ENCODE measurements around the gene KIF12. TPM values are rescaled to one million over a fixed set of nuclear protein-coding genes. Genes with fewer than 3 reads are reported as not detected.

The KIF12 gene
- total RNA-seq, 1 donor from 2014 or later = not detected

- DNase-seq (ENCODE audit: low read depth) = no peak
- Histone ChIP-seq H3K4me3 (ENCODE audit: low read depth, low read length) (no peak overlapping the region), H3K36me3 (ENCODE audit: control insufficient read depth, insufficient read depth, low read length) (no peaks in the 10 kb centered on the region), H3K27me3 (ENCODE audit: control insufficient read depth, insufficient read depth, low read length) (peaks cover 7% of the 10 kb centered on the region)
- TF ChIP-seq, protein P1, sequence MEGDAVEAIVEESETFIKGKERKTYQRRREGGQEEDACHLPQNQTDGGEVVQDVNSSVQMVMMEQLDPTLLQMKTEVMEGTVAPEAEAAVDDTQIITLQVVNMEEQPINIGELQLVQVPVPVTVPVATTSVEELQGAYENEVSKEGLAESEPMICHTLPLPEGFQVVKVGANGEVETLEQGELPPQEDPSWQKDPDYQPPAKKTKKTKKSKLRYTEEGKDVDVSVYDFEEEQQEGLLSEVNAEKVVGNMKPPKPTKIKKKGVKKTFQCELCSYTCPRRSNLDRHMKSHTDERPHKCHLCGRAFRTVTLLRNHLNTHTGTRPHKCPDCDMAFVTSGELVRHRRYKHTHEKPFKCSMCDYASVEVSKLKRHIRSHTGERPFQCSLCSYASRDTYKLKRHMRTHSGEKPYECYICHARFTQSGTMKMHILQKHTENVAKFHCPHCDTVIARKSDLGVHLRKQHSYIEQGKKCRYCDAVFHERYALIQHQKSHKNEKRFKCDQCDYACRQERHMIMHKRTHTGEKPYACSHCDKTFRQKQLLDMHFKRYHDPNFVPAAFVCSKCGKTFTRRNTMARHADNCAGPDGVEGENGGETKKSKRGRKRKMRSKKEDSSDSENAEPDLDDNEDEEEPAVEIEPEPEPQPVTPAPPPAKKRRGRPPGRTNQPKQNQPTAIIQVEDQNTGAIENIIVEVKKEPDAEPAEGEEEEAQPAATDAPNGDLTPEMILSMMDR (IDR thresholded peaks at IDR 0.05; ENCODE audit: insufficient read depth, low read length, severe bottlenecking) = no peak
- no peak for FAIRE-seq
These were observed 13.2 kb upstream of the KIF12 start for GRCh38 chr9:114112325-114112724.

GRCh38 chr9:114110180-114110579, 11.1 kb upstream of the KIF12 start:
- DNase-seq (ENCODE audit: low read depth) (peak; percentile 73), FAIRE-seq (no peak)
- H3K4me3 ChIP-seq (ENCODE audit: low read depth, low read length) = no peak overlapping the region
- H3K27me3 ChIP-seq (ENCODE audit: control insufficient read depth, insufficient read depth, low read length) = peaks cover 4% of the 10 kb centered on the region
- TF ChIP-seq, protein P1 (IDR thresholded peaks at IDR 0.05; ENCODE audit: insufficient read depth, low read length, severe bottlenecking) = no peak
- H3K36me3 ChIP-seq (ENCODE audit: control insufficient read depth, insufficient read depth, low read length) = no peaks in the 10 kb centered on the region

DNA sequence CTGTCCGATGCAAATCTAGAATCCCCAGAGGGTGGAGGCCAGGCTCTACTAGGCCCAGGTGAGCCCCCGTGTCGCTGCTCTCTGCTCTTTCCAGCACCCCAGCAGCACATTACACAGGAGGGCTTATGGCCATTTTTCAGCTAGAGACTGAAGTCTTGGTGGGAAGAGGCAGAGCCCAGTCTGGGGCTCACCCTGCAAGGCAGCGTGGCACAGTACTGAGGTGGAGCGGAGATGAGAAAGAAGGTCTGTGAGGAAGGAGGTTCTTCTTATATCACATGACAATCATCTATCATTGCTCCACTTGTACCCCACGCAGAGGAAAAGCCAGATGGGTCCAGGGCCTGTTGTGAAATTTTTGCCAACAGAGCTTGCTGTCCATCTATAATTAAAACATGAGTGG, 10.0 kb upstream of the KIF12 start:
- TF ChIP-seq, protein P1 (IDR thresholded peaks at IDR 0.05; ENCODE audit: insufficient read depth, low read length, severe bottlenecking) = no peak
- H3K27me3 ChIP-seq (ENCODE audit: control insufficient read depth, insufficient read depth, low read length) = peaks cover 4% of the 10 kb centered on the region
- H3K4me3 ChIP-seq (ENCODE audit: low read depth, low read length) = no peak overlapping the region
- no peaks in the 10 kb centered on the region for H3K36me3 ChIP-seq (ENCODE audit: control insufficient read depth, insufficient read depth, low read length)
- DNase-seq (ENCODE audit: low read depth) = no peak
- FAIRE-seq = no peak

DNA sequence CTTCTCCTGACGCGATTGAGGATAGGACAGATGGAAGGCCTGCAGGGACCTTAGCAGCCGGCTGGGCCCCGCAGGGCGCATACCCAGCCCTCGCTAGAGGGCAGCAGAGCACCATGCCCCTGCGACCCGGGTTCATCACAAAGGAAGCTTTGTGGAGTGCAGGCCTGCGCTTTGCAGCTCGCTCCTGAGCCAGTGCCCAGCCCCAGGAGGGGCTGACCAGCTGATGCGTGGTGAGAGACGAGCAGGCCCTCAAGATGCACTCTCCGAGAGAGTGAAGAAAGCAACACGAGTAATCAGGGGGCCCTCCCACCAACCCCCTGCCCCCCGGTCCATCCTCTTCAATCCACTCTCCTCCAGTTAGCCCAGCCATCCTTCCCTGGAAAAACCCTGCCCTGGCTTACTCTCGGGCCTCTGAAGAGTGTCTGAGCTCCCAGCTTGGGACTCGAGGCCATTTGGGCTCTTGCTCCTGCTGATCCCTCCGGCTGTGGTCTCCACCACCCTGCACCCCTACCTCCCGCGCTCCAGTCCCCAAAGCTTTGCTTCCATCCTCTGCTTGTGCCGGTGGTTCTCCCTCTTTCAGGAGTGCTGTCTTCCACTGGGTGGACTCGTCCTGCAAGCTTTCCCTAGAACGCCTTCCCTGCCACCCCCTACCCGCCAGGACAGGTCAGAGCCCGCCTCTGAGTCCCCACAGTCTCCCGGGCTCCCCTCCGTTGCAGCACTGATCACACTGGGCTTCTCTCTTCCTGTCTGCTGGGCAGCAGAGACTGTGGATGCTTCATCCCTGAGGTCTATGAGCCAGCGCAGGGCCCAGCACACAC, 9.1 kb upstream of the KIF12 start:
- H3K36me3 ChIP-seq (ENCODE audit: control insufficient read depth, insufficient read depth, low read length) = no peaks in the 10 kb centered on the region
- H3K27me3 ChIP-seq (ENCODE audit: control insufficient read depth, insufficient read depth, low read length) = peaks cover 2% of the 10 kb centered on the region
- no peak overlapping the region for H3K4me3 ChIP-seq (ENCODE audit: low read depth, low read length)
- TF ChIP-seq, protein P1 (IDR thresholded peaks at IDR 0.05; ENCODE audit: insufficient read depth, low read length, severe bottlenecking) = peak; percentile 100
- no peak for FAIRE-seq
- peak; percentile 60 for DNase-seq (ENCODE audit: low read depth)

DNA sequence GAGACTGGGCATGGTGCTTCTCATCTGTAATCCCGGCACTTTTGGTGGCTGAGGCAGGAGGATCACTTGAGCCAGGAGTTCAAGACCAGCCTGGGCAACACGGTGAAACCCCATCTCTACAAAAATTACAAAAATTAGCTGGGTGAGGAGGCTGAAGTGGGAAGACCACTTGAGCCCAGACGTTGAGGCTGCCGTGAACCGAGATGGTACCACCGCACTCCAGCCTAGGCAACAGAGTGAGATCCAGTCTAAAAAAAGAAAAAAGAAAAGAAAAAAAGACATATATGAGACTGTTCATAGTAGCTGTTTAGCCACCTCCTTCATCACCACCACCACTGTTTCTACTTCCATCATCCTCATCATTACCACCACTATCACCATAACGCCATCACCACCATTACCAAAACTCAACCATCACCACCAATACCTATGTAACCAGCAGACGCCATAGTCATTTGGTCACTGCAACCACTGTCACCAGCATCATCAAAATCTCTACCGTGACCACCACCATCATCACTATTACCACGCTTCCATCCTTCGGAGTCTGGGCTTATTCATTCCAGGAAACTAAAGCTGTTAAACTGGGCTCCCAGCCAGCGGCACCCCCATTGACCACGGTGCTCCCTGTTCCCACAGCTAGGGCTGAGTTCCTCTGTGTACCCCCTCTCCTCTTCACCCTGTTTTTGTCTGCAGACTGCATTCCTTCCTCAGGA, 8.4 kb upstream of the KIF12 start:
- Histone ChIP-seq H3K4me3 (ENCODE audit: low read depth, low read length) (no peak overlapping the region), H3K36me3 (ENCODE audit: control insufficient read depth, insufficient read depth, low read length) (no peaks in the 10 kb centered on the region), H3K27me3 (ENCODE audit: control insufficient read depth, insufficient read depth, low read length) (no peaks in the 10 kb centered on the region)
- TF ChIP-seq, protein P1 (IDR thresholded peaks at IDR 0.05; ENCODE audit: insufficient read depth, low read length, severe bottlenecking) = no peak
- FAIRE-seq (no peak), DNase-seq (ENCODE audit: low read depth) (no peak)

Data from bronchial epithelial cell (primary cell).